ENCODE measurements around the gene TRIO.

Gene TRIO

GRCh38 chr5:14310901-14311300 is 167.8 kb downstream of the TRIO start:
- DNase-seq (ENCODE audit: low read depth) = no peak
- TF ChIP-seq CTCF (conservative IDR thresholded peaks at IDR 0.05; ENCODE audit: low read depth, low read length) = no peak
- no peak overlapping the region for H3K4me3 ChIP-seq (ENCODE audit: low read depth, low read length)

GRCh38 chr5:14313986-14314690 is 171.0 kb downstream of the TRIO start:
- DNase-seq (ENCODE audit: low read depth) = no peak
- no peak overlapping the region for H3K4me3 ChIP-seq (ENCODE audit: low read depth, low read length)
- no peak for TF ChIP-seq CTCF (conservative IDR thresholded peaks at IDR 0.05; ENCODE audit: low read depth, low read length)

DNA sequence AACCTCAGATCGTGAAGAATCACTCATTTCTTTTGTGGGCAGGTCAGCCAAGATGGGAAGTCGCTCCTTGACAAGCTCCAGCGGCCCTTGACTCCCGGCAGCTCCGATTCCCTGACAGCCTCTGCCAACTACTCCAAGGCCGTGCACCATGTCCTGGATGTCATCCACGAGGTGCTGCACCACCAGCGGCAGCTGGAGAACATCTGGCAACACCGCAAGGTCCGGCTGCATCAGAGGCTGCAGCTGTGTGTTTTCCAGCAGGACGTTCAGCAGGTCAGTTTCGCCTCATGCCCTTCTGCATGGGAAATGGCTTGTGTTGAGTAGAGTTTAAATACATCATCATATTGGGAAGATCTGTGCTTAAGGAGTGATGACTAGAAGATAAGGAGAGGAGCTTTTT is 173.3 kb downstream of the TRIO start:
- TF ChIP-seq CTCF (conservative IDR thresholded peaks at IDR 0.05; ENCODE audit: low read depth, low read length) = no peak
- no peak for DNase-seq (ENCODE audit: low read depth)
- no peak overlapping the region for H3K4me3 ChIP-seq (ENCODE audit: low read depth, low read length)

- TF ChIP-seq CTCF (conservative IDR thresholded peaks at IDR 0.05; ENCODE audit: low read depth, low read length) = no peak
- no peak for DNase-seq (ENCODE audit: low read depth)
- no peak overlapping the region for H3K4me3 ChIP-seq (ENCODE audit: low read depth, low read length)
Observed at GRCh38 chr5:14319102-14319501, 176.0 kb downstream of the TRIO start.

- TF ChIP-seq CTCF (conservative IDR thresholded peaks at IDR 0.05; ENCODE audit: low read depth, low read length) = no peak
- no peak overlapping the region for H3K4me3 ChIP-seq (ENCODE audit: low read depth, low read length)
- DNase-seq (ENCODE audit: low read depth) = no peak
Observed at GRCh38 chr5:14321936-14322335, 178.8 kb downstream of the TRIO start.

- DNase-seq (ENCODE audit: low read depth) = no peak
- H3K4me3 ChIP-seq (ENCODE audit: low read depth, low read length) = no peak overlapping the region
- no peak for TF ChIP-seq CTCF (conservative IDR thresholded peaks at IDR 0.05; ENCODE audit: low read depth, low read length)
Observed at GRCh38 chr5:14322437-14323187, 179.5 kb downstream of the TRIO start.

DNA sequence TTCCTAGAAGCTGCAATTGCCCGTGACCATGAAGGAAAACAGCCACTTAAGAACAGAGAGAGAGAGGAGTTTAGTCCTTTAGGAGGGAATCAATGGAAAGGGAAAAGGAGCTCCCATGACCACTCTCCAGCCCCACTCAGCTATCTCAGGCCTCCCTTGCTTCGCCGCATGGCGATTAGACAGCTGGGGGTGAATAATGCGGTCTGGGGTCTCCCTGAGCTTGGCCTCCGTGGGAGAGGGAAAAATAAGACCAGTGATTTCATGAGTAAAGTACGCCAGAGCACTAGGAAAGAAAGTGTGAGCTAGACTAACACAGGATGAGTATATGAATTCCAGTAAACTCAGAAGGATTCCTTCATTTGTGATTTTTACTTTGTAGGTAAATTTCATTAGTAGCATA is 180.3 kb downstream of the TRIO start:
- no peak for DNase-seq (ENCODE audit: low read depth)
- no peak for TF ChIP-seq CTCF (conservative IDR thresholded peaks at IDR 0.05; ENCODE audit: low read depth, low read length)

More for the DNA sequence above, 180.3 kb downstream of the TRIO start:
- H3K4me3 ChIP-seq (ENCODE audit: low read depth, low read length) = no peak overlapping the region

Measured in choroid plexus epithelial cell (primary cell).